Pancreas (tissue), 10 donors: ENCODE results near the gene ANKRD29. TPM values are rescaled to one million over a fixed set of nuclear protein-coding genes. Genes with fewer than 3 reads are reported as not detected.
A peak's percentile ranks its signal among the peaks of the same experiment; 100 is the strongest.

Source experiments
- ATAC-seq, 4 donors: fragments of 200-7000 bp; cut with Tn5 transposase; one replicate each; pipeline versions ENCODE4 v1.8.0 to v1.9.1; 2020; ENCODE audit warnings: mild to moderate bottlenecking in 4 of 4, moderate library complexity in 4 of 4
- DNase-seq, 6 donors: peaks; one replicate each; pipeline ENCODE4 v3.0.0-alpha.2; 2020
- FAIRE-seq: peaks from 2 replicates; lab custom pipeline; 2012; peaks lifted over from hg19 to GRCh38; lab: Jason Lieb, UNC
- H3K27ac ChIP-seq, 4 donors: fragments of 200-600 bp; sonication (generic); 1 replicate in 3 of 4; 2 replicates in 1 of 4; pipeline versions ENCODE4 v1.5.0 to v1.8.0; 2020
- H3K27me3 ChIP-seq, 4 donors: fragments of 200-600 bp; one replicate each; pipeline ENCODE4 v1.8.0; 2021
- H3K36me3 ChIP-seq, 3 donors: fragments of 200-600 bp; sonication (generic) in 1 of 3; one replicate each; pipeline versions ENCODE4 v1.5.0 to v1.8.0; 2020 to 2021
- H3K4me1 ChIP-seq, 3 donors: fragments of 200-600 bp; one replicate each; pipeline ENCODE4 v1.8.0; 2021
- H3K4me3 ChIP-seq, 4 donors: fragments of 200-600 bp; sonication (generic) in 2 of 4; one replicate each; pipeline versions ENCODE4 v1.5.0 to v1.8.0; 2020 to 2021
- H3K9me3 ChIP-seq, 4 donors: fragments of 200-600 bp; one replicate each; pipeline ENCODE4 v1.8.0; 2021
- WGBS, 2 donors: extraction: QIAGEN DNeasy Blood & Tissue Kit; methylation state at CpG; one replicate each; pipeline ENCODE4 v1.1.7; 2013; 5-methylcytosine and 5-hydroxymethylcytosine counted together
- intact Hi-C, 3 donors: fragments of 100-400 bp; cut with DNase I; formaldehyde crosslinking; loops; one replicate each; pipeline versions ENCODE4 v1.11.1 to v1.14.2; 2022
- polyA plus RNA-seq, 2 donors: library from polyadenylated mRNA; stranded (reverse); fragments of 200-250 nt; gene quantifications; one replicate each; pipeline ENCODE4 v1.2.3, GENCODE V29; 2013
- total RNA-seq, 6 donors: library from RNA; stranded (reverse); fragmentation: NEBNext Ultra II Directional in 4 of 6; extraction: Animal tissue kit (Norgen Biotek cat#: 25700) in 4 of 6; gene quantifications; one replicate each; pipeline versions ENCODE4 v1.2.1 to v1.2.4, GENCODE V29; 2021 to 2023
- TF ChIP-seq, protein P1 (sequence below), 4 donors: fragments of 200-600 bp; sonication (generic) in 3 of 4; IDR thresholded peaks; one replicate each; pipeline versions ENCODE4 v1.5.0 to v1.8.0; 2021; ENCODE audit warnings: antibody characterized with exemption in 4 of 4
- donor health status: healthy with polysubstance abuse.
- donor health status: DM: no; HTN: no; CAD: no; lungs with moderate emphysema.
- donor health status: DM: no; HTN: no; CAD: no.
- donor health status: control.
- donor health status: control.
- donor health status: Bipolar disorder and iron deficiency.
- donor health status: DM: yes; HTN: yes; CAD: no.
- donor health status: DM: no; HTN: no; CAD: no.
- donor health status: DM: no; HTN: no; CAD: no.
- donor health status: DM: yes; HTN: yes; CAD: no.

ANKRD29 gene
- total and polyA plus RNA-seq, 8 donors: 0.24 to 2.0 (median 0.65) TPM

DNA sequence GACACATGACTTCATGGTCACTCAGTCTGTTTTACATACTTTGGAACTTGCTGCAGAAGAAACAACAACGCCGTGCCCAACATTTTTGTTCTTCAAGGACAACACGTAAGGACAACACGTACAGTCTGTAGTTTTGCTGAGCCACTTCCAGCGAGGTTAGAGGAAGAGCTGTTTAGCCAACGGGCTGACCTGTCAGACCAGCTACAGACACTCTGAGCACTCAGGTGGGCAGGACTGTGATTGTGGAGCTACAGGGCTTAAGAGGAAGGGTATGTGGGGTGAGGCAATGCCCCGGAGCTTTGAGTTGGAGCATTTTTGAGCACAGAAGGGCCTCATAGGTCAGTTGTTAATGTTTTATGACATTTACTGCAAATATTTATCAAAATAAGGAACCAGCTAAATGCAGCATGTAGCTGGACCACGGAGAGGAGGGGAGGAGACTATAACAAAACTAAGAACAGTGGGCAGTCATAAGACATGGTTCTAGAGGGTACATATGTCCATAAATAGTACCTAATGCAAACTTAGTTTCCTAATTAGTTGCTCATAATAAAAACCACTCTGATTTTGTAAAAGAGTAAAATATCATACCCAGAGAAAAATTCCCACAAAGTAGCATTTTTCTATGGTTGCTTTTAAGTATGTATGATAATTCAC, 50.1 kb downstream of the ANKRD29 start:
- 22 to 27% methylated on average over 8 of the region's 8 CpGs for WGBS, 2 donors

DNA sequence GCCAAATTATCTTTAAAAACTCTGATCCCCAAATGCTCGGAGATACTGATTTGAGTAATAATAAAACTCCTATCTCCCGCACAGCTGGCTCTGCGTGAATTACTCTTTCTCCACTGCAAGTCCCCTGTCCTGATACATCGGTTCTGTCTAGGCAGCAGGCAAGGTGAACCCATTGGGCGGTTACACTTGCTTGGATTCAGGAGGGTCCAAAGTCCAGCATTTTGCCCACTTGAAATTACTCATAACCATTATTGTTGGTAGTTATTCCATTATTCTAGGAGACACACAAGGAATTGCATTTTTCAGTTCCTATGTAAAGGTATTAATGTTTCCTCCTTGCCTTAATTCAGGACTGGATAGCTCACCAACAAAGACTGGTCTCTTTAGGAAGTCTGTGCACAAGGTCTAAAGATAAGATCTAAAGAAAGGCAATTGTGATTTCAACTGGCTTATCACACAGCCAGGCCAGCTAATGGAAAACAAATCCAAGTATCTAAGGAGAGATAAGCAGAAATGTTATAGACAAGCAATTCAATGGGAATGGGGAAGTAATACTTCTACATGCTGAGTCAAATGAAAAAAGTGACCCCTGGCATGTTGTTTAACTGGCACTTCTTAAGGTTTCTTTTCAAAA, 53.2 kb downstream of the ANKRD29 start:
- intact Hi-C loops: no loop called here
- DNase-seq: no peak

More for the DNA sequence above, 50.1 kb downstream of the ANKRD29 start:
- Histone ChIP-seq H3K27me3 (no peaks in the 10 kb centered on the region), H3K4me3 (no peak overlapping the region), H3K27ac (no peak overlapping the region), H3K36me3 (no peaks in the 10 kb centered on the region), H3K9me3 (no peaks in the 10 kb centered on the region), H3K4me1 (no peaks in the 10 kb centered on the region)
- ATAC-seq (peak in 3 of 4 donors; percentile 23 to 63 (median 51)), FAIRE-seq (no peak), DNase-seq (no peak)
- TF ChIP-seq, protein P1, sequence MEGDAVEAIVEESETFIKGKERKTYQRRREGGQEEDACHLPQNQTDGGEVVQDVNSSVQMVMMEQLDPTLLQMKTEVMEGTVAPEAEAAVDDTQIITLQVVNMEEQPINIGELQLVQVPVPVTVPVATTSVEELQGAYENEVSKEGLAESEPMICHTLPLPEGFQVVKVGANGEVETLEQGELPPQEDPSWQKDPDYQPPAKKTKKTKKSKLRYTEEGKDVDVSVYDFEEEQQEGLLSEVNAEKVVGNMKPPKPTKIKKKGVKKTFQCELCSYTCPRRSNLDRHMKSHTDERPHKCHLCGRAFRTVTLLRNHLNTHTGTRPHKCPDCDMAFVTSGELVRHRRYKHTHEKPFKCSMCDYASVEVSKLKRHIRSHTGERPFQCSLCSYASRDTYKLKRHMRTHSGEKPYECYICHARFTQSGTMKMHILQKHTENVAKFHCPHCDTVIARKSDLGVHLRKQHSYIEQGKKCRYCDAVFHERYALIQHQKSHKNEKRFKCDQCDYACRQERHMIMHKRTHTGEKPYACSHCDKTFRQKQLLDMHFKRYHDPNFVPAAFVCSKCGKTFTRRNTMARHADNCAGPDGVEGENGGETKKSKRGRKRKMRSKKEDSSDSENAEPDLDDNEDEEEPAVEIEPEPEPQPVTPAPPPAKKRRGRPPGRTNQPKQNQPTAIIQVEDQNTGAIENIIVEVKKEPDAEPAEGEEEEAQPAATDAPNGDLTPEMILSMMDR (IDR thresholded peaks at IDR 0.05): no peak
- intact Hi-C loops: no loop called here

DNA sequence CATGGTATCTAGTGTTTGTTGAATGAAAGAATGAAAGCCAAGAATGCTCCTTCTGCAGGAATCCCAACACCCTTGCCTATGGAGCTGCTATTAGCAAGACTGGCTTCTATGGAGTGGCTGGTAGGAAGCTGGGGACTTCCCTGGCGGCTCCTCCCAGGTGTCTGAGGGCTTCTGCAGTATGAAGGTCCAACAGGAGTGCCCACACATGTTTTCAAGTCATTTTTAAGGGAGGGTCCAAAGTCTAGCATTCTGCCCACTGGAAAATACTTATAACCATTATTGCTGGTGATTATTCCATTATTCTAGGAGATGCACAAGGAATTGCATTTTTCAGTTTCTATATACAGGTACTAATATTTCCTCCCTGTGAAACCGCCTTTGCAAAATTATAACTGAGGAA, 54.5 kb downstream of the ANKRD29 start:
- no peak for DNase-seq
- no peak overlapping the region for H3K27ac ChIP-seq
- 84 to 91% methylated on average over 2 of the region's 2 CpGs for WGBS, 2 donors
- no peaks in the 10 kb centered on the region for H3K4me1 ChIP-seq
- H3K9me3 ChIP-seq: no peaks in the 10 kb centered on the region
- FAIRE-seq: no peak
- no peak for ATAC-seq
- no peaks in the 10 kb centered on the region for H3K36me3 ChIP-seq
- intact Hi-C loops: no loop called here
- TF ChIP-seq, protein P1 (IDR thresholded peaks at IDR 0.05): no peak
- H3K27me3 ChIP-seq: no peaks in the 10 kb centered on the region
- no peak overlapping the region for H3K4me3 ChIP-seq

More for the DNA sequence above, 53.2 kb downstream of the ANKRD29 start:
- FAIRE-seq (no peak), ATAC-seq (peak in 2 of 4 donors; percentile 34 to 65)
- Histone ChIP-seq H3K4me1 (no peaks in the 10 kb centered on the region), H3K27ac (no peak overlapping the region), H3K9me3 (no peaks in the 10 kb centered on the region), H3K27me3 (no peaks in the 10 kb centered on the region), H3K4me3 (no peak overlapping the region), H3K36me3 (no peaks in the 10 kb centered on the region)
- TF ChIP-seq, protein P1 (IDR thresholded peaks at IDR 0.05): no peak
- WGBS, 2 donors: 93 to 96% methylated on average over 5 of the region's 5 CpGs

DNA sequence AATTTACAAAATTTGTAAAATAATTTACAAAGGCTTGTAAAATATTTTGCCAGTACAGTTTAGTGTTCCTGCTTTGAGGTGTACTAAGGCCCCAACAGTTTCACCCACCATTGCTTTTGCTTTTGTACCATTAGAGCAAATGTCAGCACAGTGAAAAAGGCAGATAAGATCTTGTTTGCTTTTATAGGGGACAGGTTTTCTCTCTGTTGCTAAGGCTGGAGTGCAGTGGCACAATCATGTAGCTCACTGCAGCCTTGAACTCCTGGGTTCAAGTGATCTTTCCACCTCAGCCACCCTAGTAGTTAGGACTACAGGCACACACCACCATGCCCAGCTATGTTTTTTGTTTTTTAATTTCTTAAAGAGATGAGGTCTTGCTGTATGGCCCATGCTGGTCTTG, 56.8 kb downstream of the ANKRD29 start:
- no peak for FAIRE-seq
- no peaks in the 10 kb centered on the region for H3K27me3 ChIP-seq
- intact Hi-C loops: no loop called here
- no peaks in the 10 kb centered on the region for H3K9me3 ChIP-seq
- no peak overlapping the region for H3K27ac ChIP-seq
- H3K36me3 ChIP-seq: no peaks in the 10 kb centered on the region
- ATAC-seq: no peak
- H3K4me1 ChIP-seq: no peaks in the 10 kb centered on the region
- DNase-seq: no peak
- H3K4me3 ChIP-seq: no peak overlapping the region
- TF ChIP-seq, protein P1 (IDR thresholded peaks at IDR 0.05): no peak

DNA sequence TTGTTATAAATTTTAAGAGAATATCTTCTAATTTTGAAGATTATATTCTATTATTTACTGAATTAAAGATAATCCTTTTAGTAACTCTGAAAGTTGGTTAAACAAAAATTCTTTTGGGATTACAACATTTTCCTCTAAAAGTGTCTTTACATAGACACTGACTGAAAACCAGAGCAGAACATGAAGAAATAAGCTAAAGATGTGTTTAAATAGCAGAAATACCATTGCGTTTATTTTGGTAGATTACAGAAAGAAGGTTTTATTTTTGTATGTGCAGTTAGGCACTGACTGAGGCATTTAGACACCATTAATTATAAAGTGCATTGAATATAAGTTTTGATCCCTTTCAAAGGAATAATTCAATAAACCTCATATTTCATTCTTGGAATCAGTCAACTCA, 62.9 kb downstream of the ANKRD29 start:
- no peaks in the 10 kb centered on the region for H3K9me3 ChIP-seq
- no peak for ATAC-seq
- TF ChIP-seq, protein P1 (IDR thresholded peaks at IDR 0.05): no peak
- FAIRE-seq: no peak
- intact Hi-C loops: no loop called here
- WGBS, 2 donors: 57 to 74% methylated on average over 1 of the region's 1 CpG
- no peak for DNase-seq
- H3K36me3 ChIP-seq: no peaks in the 10 kb centered on the region
- no peaks in the 10 kb centered on the region for H3K4me1 ChIP-seq
- no peak overlapping the region for H3K4me3 ChIP-seq
- H3K27me3 ChIP-seq: no peaks in the 10 kb centered on the region
- no peak overlapping the region for H3K27ac ChIP-seq
